Activated CD4-positive, alpha-beta T cell treated with anti-CD3 and anti-CD28 coated beads, Interleukin-2, amount 10 ng/mL, durations not matched to agents 24 days and 14 days (primary cell): ENCODE results near the gene AOAH. TPM values are rescaled to one million over a fixed set of nuclear protein-coding genes. Genes with fewer than 3 reads are reported as not detected.

Experiments used
- DNase-seq: peaks from one replicate; pipeline ENCODE4 v3.0.0; 2022
- H3K27ac Mint-ChIP-seq: one replicate; pipeline ENCODE4 v1.8.0; 2022; ENCODE audit warnings: mild to moderate bottlenecking, mixed read lengths
- H3K27me3 Mint-ChIP-seq: one replicate; pipeline ENCODE4 v1.8.0; 2022; ENCODE audit warnings: mixed read lengths
- H3K36me3 Mint-ChIP-seq: one replicate; pipeline ENCODE4 v1.8.0; 2022; ENCODE audit warnings: low read depth, mild to moderate bottlenecking, mixed read lengths
- H3K4me1 Mint-ChIP-seq: one replicate; pipeline ENCODE4 v1.8.0; 2021; ENCODE audit warnings: mixed read lengths
- H3K4me3 Mint-ChIP-seq: one replicate; pipeline ENCODE4 v1.8.0; 2022; ENCODE audit warnings: mild to moderate bottlenecking, moderate library complexity, mixed read lengths
- H3K9me3 Mint-ChIP-seq: one replicate; pipeline ENCODE4 v1.8.0; 2021; ENCODE audit warnings: mixed read lengths
- intact Hi-C: fragments of 100-400 bp; cut with micrococcal nuclease; formaldehyde crosslinking; loops from one replicate; pipeline ENCODE4 v1.15.1; 2023
- total RNA-seq: library from RNA; stranded (reverse); gene quantifications from 2 replicates; pipeline ENCODE4 v1.2.3, GENCODE V29; 2022

The AOAH gene
- total RNA-seq, 1 donor from 2014 or later: 17.8 TPM

GRCh38 chr7:36567699-36568451 lies 156.4 kb downstream of the AOAH start:
- Mint-ChIP-seq H3K4me1 (peaks cover 19% of the 10 kb centered on the region), H3K27me3 (no peaks in the 10 kb centered on the region), H3K9me3 (no peaks in the 10 kb centered on the region), H3K27ac (no peak overlapping the region), H3K4me3 (no peak overlapping the region), H3K36me3 (peaks cover 3% of the 10 kb centered on the region)
- intact Hi-C loops: no loop called here
- no peak for DNase-seq

DNA sequence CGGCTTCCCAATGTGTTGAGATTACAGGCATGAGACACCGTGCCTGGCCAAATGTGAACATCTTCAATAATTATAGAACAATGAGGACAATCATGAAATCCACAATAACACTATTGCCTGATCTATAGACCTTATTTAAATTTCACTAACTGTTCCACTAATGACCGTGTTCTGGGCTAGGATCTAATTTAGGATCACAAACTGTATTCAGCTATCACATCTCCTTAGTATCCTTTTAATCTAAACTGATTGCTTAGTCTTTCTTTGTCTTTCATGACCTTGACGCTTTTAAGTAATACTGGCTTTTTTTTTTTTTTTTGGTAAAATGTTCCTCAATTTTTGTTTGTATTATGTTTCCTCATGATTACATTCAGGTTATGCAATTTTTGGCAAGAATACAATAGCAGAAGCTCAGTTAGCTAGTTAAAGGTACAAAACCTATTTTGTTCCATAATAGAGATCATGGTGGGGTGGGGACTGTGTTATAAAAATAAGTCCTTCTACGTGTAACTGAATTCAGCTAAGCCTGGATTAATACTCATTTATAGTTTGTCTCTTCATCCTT lies 158.4 kb downstream of the AOAH start:
- Mint-ChIP-seq H3K27ac (no peak overlapping the region), H3K27me3 (no peaks in the 10 kb centered on the region), H3K4me1 (peaks cover 18% of the 10 kb centered on the region), H3K36me3 (peaks cover 12% of the 10 kb centered on the region), H3K4me3 (no peak overlapping the region), H3K9me3 (peaks cover 6% of the 10 kb centered on the region)
- no peak for DNase-seq
- intact Hi-C loops: no loop called here

DNA sequence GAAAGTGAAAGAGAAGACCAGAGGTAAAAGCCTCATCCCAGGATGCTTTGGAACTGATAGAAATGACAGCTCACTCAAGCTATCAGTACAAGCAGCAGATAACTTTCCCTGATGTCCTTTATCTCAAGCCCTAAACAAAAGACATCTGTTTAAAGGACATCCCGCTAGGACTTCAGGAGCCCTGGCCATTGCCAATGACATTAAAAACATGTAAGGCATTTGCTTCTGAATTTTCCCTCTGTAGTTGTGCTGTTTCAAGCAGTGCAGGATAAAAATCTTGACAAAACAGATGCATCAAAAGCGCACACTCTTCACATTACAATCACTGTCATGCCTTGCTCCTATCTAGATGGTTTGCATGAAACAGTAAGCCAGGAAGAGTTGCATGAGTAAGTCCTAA lies 159.8 kb downstream of the AOAH start:
- Mint-ChIP-seq H3K4me1 (peaks cover 9% of the 10 kb centered on the region), H3K36me3 (peaks cover 17% of the 10 kb centered on the region), H3K27me3 (no peaks in the 10 kb centered on the region), H3K27ac (no peak overlapping the region), H3K4me3 (no peak overlapping the region), H3K9me3 (peaks cover 9% of the 10 kb centered on the region)
- intact Hi-C loops: no loop called here
- no peak for DNase-seq

DNA sequence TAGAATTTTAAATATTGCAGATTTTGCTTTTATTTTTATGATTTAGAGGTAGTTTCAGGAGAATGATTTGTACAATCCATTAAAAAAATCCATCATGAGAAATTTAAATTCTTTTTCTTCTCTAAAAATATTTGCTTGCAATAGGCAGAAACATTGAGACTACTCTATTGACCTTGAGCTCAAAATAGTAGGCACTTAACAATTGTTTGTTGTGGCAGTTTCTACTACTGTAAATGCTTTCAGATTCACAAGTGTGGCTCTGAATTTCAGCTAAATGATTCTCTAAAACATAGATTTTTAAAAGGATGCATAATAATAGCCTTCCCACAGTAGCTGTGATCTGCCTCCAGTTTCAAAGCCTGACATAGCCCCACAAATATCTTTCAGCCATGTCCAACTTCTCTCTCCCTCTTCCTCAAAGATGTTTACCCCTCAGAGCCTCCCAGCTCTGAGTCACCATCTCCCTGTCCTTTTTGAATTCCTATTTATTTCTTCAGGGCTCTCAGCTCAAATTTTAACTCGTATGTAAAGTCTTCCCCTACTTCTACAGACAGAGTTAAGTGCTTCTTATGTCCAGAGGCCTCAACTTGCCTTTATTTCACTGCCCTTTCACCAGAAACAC lies 160.5 kb downstream of the AOAH start:
- Mint-ChIP-seq H3K9me3 (peaks cover 16% of the 10 kb centered on the region), H3K4me1 (peaks cover 9% of the 10 kb centered on the region), H3K4me3 (no peak overlapping the region), H3K27me3 (no peaks in the 10 kb centered on the region), H3K36me3 (peaks cover 17% of the 10 kb centered on the region), H3K27ac (no peak overlapping the region)
- intact Hi-C loops: no loop called here
- no peak for DNase-seq

DNA sequence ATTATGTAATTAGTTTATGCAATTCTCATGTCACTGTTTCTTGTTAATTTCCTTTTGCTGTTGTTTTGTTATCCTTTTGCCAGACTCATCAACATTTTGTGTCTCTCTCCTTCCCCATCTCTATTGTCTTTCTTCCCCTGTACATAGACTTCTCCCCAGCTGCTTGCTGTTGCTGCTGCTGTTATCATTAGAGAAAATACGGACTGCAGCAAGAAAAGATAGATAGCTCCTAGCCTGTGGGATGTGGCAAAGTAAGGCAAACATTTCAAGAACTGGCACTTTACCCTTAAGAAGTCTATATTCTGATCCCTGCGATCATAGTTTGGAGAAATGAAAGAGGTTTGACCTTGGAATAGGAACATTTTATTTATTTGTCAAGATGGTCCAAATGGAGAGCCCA lies 162.2 kb downstream of the AOAH start:
- intact Hi-C loops: no loop called here
- peaks cover 18% of the 10 kb centered on the region for H3K9me3 Mint-ChIP-seq
- DNase-seq: no peak
- peaks cover 16% of the 10 kb centered on the region for H3K36me3 Mint-ChIP-seq
- H3K4me3 Mint-ChIP-seq: no peak overlapping the region
- no peaks in the 10 kb centered on the region for H3K27me3 Mint-ChIP-seq
- H3K4me1 Mint-ChIP-seq: peaks cover 8% of the 10 kb centered on the region
- H3K27ac Mint-ChIP-seq: peak overlapping the region; percentile 57

DNA sequence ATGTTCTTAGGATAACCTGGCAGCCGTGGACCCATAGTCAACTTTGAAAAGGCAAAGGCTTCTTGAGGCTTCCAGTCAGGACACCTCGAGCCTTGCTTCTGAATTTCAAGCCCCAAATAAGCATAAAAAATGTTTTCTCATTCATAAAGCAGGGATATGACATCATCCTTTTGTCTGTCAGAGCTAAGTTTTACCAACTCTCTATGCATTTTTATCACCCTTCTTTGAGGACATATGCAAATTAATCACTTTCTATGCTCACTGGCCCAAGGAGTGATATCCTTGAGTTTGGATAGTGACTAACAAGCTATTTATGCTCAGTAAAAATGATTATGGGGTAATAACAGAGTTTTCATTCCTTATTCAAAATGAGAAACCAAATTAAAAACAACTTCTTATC lies 175.3 kb downstream of the AOAH start:
- Mint-ChIP-seq H3K27ac (no peak overlapping the region), H3K4me3 (no peak overlapping the region), H3K27me3 (no peaks in the 10 kb centered on the region), H3K9me3 (peaks cover 7% of the 10 kb centered on the region), H3K36me3 (peaks cover 13% of the 10 kb centered on the region), H3K4me1 (no peaks in the 10 kb centered on the region)
- intact Hi-C loops: no loop called here
- no peak for DNase-seq

DNA sequence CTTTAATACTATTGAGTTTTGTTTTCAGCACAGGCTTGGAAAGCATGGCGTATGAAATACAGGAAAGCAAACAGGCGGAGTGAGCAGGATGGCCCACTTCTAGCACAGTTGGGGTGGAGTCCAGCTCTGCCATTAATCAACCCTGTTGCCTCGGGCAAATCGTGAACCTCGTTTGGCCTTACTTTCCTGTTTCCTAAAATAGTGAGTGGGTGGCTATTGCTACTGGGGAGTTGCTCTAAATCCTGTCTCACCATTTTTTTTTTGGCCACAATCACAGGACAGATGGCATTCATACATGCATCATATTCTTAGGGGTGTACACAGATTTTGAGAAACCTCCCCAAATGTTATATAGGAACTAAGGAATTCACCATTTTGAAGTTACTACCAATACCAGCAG lies 176.9 kb downstream of the AOAH start:
- Mint-ChIP-seq H3K27me3 (no peaks in the 10 kb centered on the region), H3K4me3 (no peak overlapping the region), H3K4me1 (no peaks in the 10 kb centered on the region), H3K36me3 (peaks cover 13% of the 10 kb centered on the region), H3K9me3 (peaks cover 3% of the 10 kb centered on the region), H3K27ac (no peak overlapping the region)
- DNase-seq: no peak
- intact Hi-C loops: no loop called here

DNA sequence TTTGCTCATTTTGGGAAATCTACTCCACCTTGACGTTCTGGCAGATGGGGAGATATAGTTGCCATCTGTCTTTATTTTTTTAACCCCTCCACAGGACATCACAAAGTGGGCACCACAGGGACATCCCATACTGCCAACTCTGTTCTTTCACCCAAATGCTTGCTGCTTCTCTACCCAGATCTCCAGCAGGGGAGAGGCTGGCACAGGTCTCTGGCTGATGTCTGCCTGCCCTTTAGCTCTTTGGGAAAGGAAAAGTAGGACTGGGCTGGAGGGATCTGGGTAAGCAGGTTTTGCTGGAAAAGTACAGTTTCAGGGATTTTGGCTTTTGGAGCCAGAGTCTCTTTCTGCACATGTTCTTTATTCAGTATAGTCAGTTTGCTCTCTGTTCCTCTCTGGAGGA lies 178.0 kb downstream of the AOAH start:
- H3K9me3 Mint-ChIP-seq: peaks cover 1% of the 10 kb centered on the region
- no peaks in the 10 kb centered on the region for H3K4me1 Mint-ChIP-seq
- DNase-seq: no peak
- intact Hi-C loops: no loop called here
- no peaks in the 10 kb centered on the region for H3K27me3 Mint-ChIP-seq
- H3K4me3 Mint-ChIP-seq: no peak overlapping the region
- H3K36me3 Mint-ChIP-seq: peaks cover 15% of the 10 kb centered on the region
- H3K27ac Mint-ChIP-seq: no peak overlapping the region

GRCh38 chr7:36545291-36545690 lies 179.0 kb downstream of the AOAH start:
- intact Hi-C loops: no loop called here
- Mint-ChIP-seq H3K36me3 (peaks cover 14% of the 10 kb centered on the region), H3K9me3 (no peaks in the 10 kb centered on the region), H3K4me1 (no peaks in the 10 kb centered on the region), H3K27ac (no peak overlapping the region), H3K27me3 (no peaks in the 10 kb centered on the region), H3K4me3 (no peak overlapping the region)
- DNase-seq: no peak

DNA sequence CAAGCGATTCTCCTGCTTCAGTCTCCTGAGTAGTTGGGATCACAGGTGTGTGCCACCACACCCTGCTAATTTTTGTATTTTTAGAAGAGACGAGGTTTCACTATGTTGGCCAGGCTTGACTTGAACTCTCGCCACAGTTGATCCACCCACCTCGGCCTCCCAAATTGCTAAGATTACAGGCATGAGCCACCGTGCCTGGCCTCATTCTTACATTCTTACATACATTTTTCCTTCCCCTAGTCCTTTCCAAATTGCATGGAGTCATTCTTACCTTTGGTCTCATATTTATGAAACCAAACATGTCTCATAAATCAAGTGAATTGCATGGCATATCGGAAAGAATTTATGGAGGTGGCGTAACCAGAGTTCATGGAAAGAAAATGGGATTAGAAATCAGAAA lies 186.2 kb downstream of the AOAH start:
- no peaks in the 10 kb centered on the region for H3K27me3 Mint-ChIP-seq
- intact Hi-C loops: no loop called here
- DNase-seq: no peak
- H3K4me1 Mint-ChIP-seq: no peaks in the 10 kb centered on the region
- H3K36me3 Mint-ChIP-seq: peaks cover 16% of the 10 kb centered on the region
- no peaks in the 10 kb centered on the region for H3K9me3 Mint-ChIP-seq
- H3K4me3 Mint-ChIP-seq: no peak overlapping the region
- no peak overlapping the region for H3K27ac Mint-ChIP-seq

DNA sequence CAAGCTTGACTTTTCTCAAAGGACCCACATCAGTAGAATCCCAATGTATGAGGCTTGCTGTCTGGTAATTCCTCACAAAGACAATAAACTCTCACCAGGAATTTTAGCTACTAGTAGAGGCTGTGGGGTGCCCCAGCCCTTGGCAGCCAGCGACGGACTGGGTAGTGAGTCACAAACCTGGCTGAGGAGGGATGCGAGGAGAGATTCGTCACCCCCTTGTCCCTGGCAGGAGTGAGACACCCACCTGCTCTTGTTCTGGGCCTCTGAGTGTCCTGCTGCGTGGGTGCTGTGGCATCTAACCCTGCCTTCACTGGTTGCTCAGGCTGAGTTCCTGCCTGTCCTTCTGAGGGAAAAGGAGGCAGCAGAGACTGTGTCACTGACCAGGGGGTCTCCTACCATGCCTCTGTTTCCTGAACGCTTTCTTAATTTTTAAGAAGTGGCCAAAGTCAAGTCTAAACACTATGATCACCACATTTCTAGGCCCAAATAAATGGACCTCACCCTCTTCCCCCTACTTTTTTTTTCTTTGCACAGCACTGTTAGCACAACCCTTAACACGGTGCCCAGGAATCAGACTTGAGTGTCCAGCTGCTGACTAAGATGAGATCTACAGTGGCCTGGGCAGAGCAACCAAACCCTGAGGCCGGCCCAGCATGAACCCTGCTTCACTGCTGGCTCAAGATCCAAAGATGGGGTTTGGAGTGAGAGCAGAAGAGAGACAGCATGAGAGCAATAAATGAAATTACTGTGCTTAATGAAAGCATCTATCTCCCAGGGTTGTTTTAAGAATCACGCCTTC lies 188.2 kb downstream of the AOAH start:
- Mint-ChIP-seq H3K4me3 (no peak overlapping the region), H3K27ac (no peak overlapping the region), H3K4me1 (no peaks in the 10 kb centered on the region), H3K27me3 (no peaks in the 10 kb centered on the region), H3K9me3 (no peaks in the 10 kb centered on the region), H3K36me3 (peaks cover 17% of the 10 kb centered on the region)
- intact Hi-C loops: no loop called here
- DNase-seq: no peak

DNA sequence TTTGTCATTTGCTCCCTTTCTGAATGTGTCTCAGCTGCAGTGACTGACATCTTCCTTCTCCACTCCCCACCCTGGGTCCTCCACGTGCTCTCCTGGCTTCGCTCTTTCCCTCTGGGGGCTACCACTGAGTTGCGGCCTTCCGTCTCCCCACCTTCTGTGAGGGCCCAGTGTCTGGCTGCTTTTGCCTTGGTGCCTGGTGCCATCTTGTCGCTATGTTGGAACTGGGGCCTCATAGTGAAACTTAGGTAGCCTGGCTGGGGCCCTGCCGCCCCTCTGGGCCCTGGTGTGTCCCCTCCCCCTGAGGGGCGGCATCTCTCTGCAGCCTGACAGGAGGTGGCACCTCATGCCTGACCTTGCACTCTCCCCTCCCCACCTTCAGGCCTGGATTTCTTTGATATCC lies 190.6 kb downstream of the AOAH start:
- Mint-ChIP-seq H3K4me3 (no peak overlapping the region), H3K27ac (no peak overlapping the region), H3K27me3 (no peaks in the 10 kb centered on the region), H3K36me3 (peaks cover 25% of the 10 kb centered on the region), H3K4me1 (no peaks in the 10 kb centered on the region), H3K9me3 (peaks cover 3% of the 10 kb centered on the region)
- DNase-seq: no peak
- intact Hi-C loops: no loop called here

GRCh38 chr7:36532981-36533499 lies 191.3 kb downstream of the AOAH start:
- peaks cover 3% of the 10 kb centered on the region for H3K9me3 Mint-ChIP-seq
- no peak overlapping the region for H3K27ac Mint-ChIP-seq
- no peaks in the 10 kb centered on the region for H3K4me1 Mint-ChIP-seq
- H3K27me3 Mint-ChIP-seq: no peaks in the 10 kb centered on the region
- peaks cover 22% of the 10 kb centered on the region for H3K36me3 Mint-ChIP-seq
- no peak for DNase-seq
- H3K4me3 Mint-ChIP-seq: no peak overlapping the region
- intact Hi-C loops: no loop called here

GRCh38 chr7:36531951-36532350 lies 192.3 kb downstream of the AOAH start:
- H3K27me3 Mint-ChIP-seq: no peaks in the 10 kb centered on the region
- DNase-seq: no peak
- peaks cover 7% of the 10 kb centered on the region for H3K9me3 Mint-ChIP-seq
- H3K36me3 Mint-ChIP-seq: peaks cover 29% of the 10 kb centered on the region
- H3K4me1 Mint-ChIP-seq: peaks cover 11% of the 10 kb centered on the region
- no peak overlapping the region for H3K27ac Mint-ChIP-seq
- intact Hi-C loops: no loop called here
- H3K4me3 Mint-ChIP-seq: no peak overlapping the region
